Measurements from ENCODE around the gene GASK1A.

- TF ChIP-seq CTCF (IDR thresholded peaks at IDR 0.05): no peak
- TF ChIP-seq POLR2A (IDR thresholded peaks at IDR 0.05): no peak
- no peak for TF ChIP-seq POLR2AphosphoS5 (IDR thresholded peaks at IDR 0.05; ENCODE audit: insufficient read depth in 1 of 2, low read depth in 1 of 2)
Measured at GRCh38 chr3:43031485-43031884, 52.4 kb downstream of the GASK1A start.

All from vagina (tissue), 2 donors.